Natural killer cell (primary cell): ENCODE results near the gene FAM181A. TPM values are rescaled to one million over a fixed set of nuclear protein-coding genes. Genes with fewer than 3 reads are reported as not detected.
A peak's percentile ranks its signal among the peaks of the same experiment; 100 is the strongest.

ENCODE experiments used
- ATAC-seq, 3 donors: fragments of 150-1000 bp in 2 of 3; fragments of 200-7000 bp in 1 of 3; cut with Tn5 transposase; 1 replicate in 1 of 3; 2 replicates in 2 of 3; pipeline ENCODE4 v1.10.0; 2021; ENCODE audit warnings: mild to moderate bottlenecking in 2 of 3, moderate library complexity in 2 of 3
- DNase-seq, 2 donors: peaks; one replicate each; pipeline versions ENCODE4 v3.0.0 to v3.0.0-alpha.2; 2013 to 2021; ENCODE audit warnings: mixed read lengths in 1 of 2
- H3K27ac ChIP-seq: one replicate; pipeline ENCODE4 v1.5.1; 2013; ENCODE audit warnings: mild to moderate bottlenecking, low read length
- H3K27me3 ChIP-seq: one replicate; pipeline ENCODE4 v1.6.1; 2013; ENCODE audit warnings: low read length; ENCODE audit not compliant: control insufficient read depth, insufficient read depth
- H3K36me3 ChIP-seq: one replicate; pipeline ENCODE4 v1.6.1; 2013; ENCODE audit warnings: low read length; ENCODE audit not compliant: control insufficient read depth, insufficient read depth
- H3K4me1 ChIP-seq: one replicate; pipeline ENCODE4 v1.6.1; 2013; ENCODE audit warnings: low read length; ENCODE audit not compliant: control insufficient read depth, insufficient read depth
- H3K4me3 ChIP-seq: one replicate; pipeline ENCODE4 v1.5.1; 2013; ENCODE audit warnings: low read length
- H3K9me3 ChIP-seq: one replicate; pipeline ENCODE4 v1.6.1; 2013; ENCODE audit warnings: low read length; ENCODE audit not compliant: control insufficient read depth, insufficient read depth
- H3K27ac Mint-ChIP-seq, 2 donors: one replicate each; pipeline ENCODE4 v1.8.0; 2022; ENCODE audit warnings: mild to moderate bottlenecking in 2 of 2, mixed read lengths in 2 of 2, moderate library complexity in 1 of 2
- H3K27me3 Mint-ChIP-seq, 2 donors: one replicate each; pipeline ENCODE4 v1.8.0; 2022; ENCODE audit warnings: low read depth in 2 of 2, mixed read lengths in 2 of 2
- H3K36me3 Mint-ChIP-seq: one replicate; pipeline ENCODE4 v1.8.0; 2022; ENCODE audit warnings: mixed read lengths
- H3K4me1 Mint-ChIP-seq, 2 donors: one replicate each; pipeline ENCODE4 v1.8.0; 2022; ENCODE audit warnings: mixed read lengths in 2 of 2
- H3K4me3 Mint-ChIP-seq: one replicate; pipeline ENCODE4 v1.8.0; 2022; ENCODE audit warnings: mild to moderate bottlenecking, moderate library complexity, mixed read lengths
- H3K9me3 Mint-ChIP-seq, 2 donors: one replicate each; pipeline ENCODE4 v1.8.0; 2022; ENCODE audit warnings: mixed read lengths in 2 of 2
- WGBS: methylation state at CpG from one replicate; pipeline ENCODE4 v1.1.7; 2013; ENCODE audit warnings: missing lambda C conversion rate; ENCODE audit not compliant: insufficient coverage; 5-methylcytosine and 5-hydroxymethylcytosine counted together
- intact Hi-C: fragments of 100-400 bp; cut with micrococcal nuclease; formaldehyde crosslinking; loops from one replicate; pipeline ENCODE4 v1.14.2; 2022
- total RNA-seq, 4 donors: library from RNA; stranded (reverse); fragments of 120-200 nt in 1 of 4; gene quantifications; one replicate each; pipeline versions ENCODE4 v1.2.3 to v1.2.4, GENCODE V29; 2013 to 2022
- TF ChIP-seq, protein P1 (sequence below): fragments of 200-600 bp; IDR thresholded peaks from one replicate; pipeline ENCODE4 v1.8.0; 2022; ENCODE audit warnings: antibody characterized with exemption

FAM181A gene
- total RNA-seq, 3 donors from 2014 or later (not counting 1 experiment from before 2014, with no cell fraction given): not detected

DNA sequence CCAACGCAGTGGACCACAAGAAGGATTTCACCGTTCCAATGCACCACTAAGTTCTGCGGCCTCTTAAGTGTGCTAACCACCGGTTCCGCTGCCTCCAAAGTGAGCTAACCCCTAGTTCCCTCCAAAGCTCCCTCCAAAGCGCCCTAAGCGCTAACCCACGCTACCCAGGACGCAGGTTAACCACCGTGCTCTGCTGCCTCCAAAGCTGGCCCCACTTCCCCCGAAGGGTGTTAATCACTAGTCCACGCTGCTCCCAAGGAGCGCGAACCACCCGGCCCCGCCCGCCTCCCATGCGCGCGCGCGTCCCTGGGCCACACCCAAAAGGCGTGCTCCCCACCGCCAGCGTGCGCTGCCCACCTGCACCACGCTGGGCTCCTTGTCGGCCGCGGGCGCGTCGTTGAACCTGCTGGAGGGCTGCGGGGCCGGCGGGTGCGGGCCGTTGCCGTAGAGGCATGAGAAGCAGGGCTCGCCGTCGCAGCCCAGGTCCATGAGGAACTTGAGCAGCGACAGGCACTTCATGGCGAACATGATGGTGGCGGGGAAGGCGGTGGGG lies 11.7 kb downstream of the FAM181A start:
- TF ChIP-seq, protein P1, sequence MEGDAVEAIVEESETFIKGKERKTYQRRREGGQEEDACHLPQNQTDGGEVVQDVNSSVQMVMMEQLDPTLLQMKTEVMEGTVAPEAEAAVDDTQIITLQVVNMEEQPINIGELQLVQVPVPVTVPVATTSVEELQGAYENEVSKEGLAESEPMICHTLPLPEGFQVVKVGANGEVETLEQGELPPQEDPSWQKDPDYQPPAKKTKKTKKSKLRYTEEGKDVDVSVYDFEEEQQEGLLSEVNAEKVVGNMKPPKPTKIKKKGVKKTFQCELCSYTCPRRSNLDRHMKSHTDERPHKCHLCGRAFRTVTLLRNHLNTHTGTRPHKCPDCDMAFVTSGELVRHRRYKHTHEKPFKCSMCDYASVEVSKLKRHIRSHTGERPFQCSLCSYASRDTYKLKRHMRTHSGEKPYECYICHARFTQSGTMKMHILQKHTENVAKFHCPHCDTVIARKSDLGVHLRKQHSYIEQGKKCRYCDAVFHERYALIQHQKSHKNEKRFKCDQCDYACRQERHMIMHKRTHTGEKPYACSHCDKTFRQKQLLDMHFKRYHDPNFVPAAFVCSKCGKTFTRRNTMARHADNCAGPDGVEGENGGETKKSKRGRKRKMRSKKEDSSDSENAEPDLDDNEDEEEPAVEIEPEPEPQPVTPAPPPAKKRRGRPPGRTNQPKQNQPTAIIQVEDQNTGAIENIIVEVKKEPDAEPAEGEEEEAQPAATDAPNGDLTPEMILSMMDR: no peak
- no peaks in the 10 kb centered on the region for H3K36me3 Mint-ChIP-seq
- no peak for ATAC-seq
- 55% methylated on average over 46 of the region's 46 CpGs for WGBS
- intact Hi-C loops: loop anchor here (1.0 kb wide), 2 partner anchors 31 to 62 kb away; no protein-coding TSS in a partner anchor
- Histone ChIP-seq H3K27ac (no peak overlapping the region), H3K36me3 (no peaks in the 10 kb centered on the region), H3K4me1 (peaks cover 13% of the 10 kb centered on the region), H3K4me3 (peak overlapping the region; percentile 8), H3K9me3 (no peaks in the 10 kb centered on the region), H3K27me3 (no peaks in the 10 kb centered on the region)
- H3K4me3 Mint-ChIP-seq: peak overlapping the region; percentile 31
- H3K27me3 Mint-ChIP-seq: no peaks in the 10 kb centered on the region
- H3K4me1 Mint-ChIP-seq: peaks cover 0 to 5% of the 10 kb centered on the region in 2 donors
- no peak overlapping the region for H3K27ac Mint-ChIP-seq
- H3K9me3 Mint-ChIP-seq: no peaks in the 10 kb centered on the region
- DNase-seq: no peak

- TF ChIP-seq, protein P1: peak; percentile 99
- ATAC-seq: peak; percentile 97 to 99 (median 97)
- no peak overlapping the region for H3K4me3 Mint-ChIP-seq
- WGBS: 8% methylated on average over 84 of the region's 84 CpGs
- H3K27ac Mint-ChIP-seq: peak overlapping the region in 1 of 2 donors; percentile 42
- H3K27me3 ChIP-seq: no peaks in the 10 kb centered on the region
- no peaks in the 10 kb centered on the region for H3K27me3 Mint-ChIP-seq
- H3K9me3 ChIP-seq: no peaks in the 10 kb centered on the region
- peak; percentile 92 to 97 for DNase-seq
- H3K4me3 ChIP-seq: peak overlapping the region; percentile 8
- H3K4me1 Mint-ChIP-seq: peaks cover 0 to 5% of the 10 kb centered on the region in 2 donors
- H3K27ac ChIP-seq: no peak overlapping the region
- peaks cover 13% of the 10 kb centered on the region for H3K4me1 ChIP-seq
- no peaks in the 10 kb centered on the region for H3K36me3 Mint-ChIP-seq
- H3K36me3 ChIP-seq: no peaks in the 10 kb centered on the region
- intact Hi-C loops: loop anchor here (1.0 kb wide), 2 partner anchors 31 to 62 kb away; no protein-coding TSS in a partner anchor
- no peaks in the 10 kb centered on the region for H3K9me3 Mint-ChIP-seq
These were observed 12.4 kb downstream of the FAM181A start for GRCh38 chr14:93939304-93940229.

GRCh38 chr14:93940437-93940836 lies 13.3 kb downstream of the FAM181A start:
- peak overlapping the region; percentile 46 for H3K4me3 Mint-ChIP-seq
- no peaks in the 10 kb centered on the region for H3K27me3 ChIP-seq
- peaks cover 0 to 5% of the 10 kb centered on the region in 2 donors for H3K4me1 Mint-ChIP-seq
- H3K9me3 Mint-ChIP-seq: no peaks in the 10 kb centered on the region
- DNase-seq: no peak
- no peaks in the 10 kb centered on the region for H3K9me3 ChIP-seq
- peaks cover 13% of the 10 kb centered on the region for H3K4me1 ChIP-seq
- 93% methylated on average over 6 of the region's 6 CpGs for WGBS
- H3K27ac ChIP-seq: no peak overlapping the region
- no peaks in the 10 kb centered on the region for H3K27me3 Mint-ChIP-seq
- TF ChIP-seq, protein P1: no peak
- no peak overlapping the region for H3K4me3 ChIP-seq
- no peaks in the 10 kb centered on the region for H3K36me3 Mint-ChIP-seq
- H3K27ac Mint-ChIP-seq: peak overlapping the region in 1 of 2 donors; percentile 23
- no peak for ATAC-seq
- intact Hi-C loops: no loop called here
- H3K36me3 ChIP-seq: no peaks in the 10 kb centered on the region
